22Rv1 (cell line): ENCODE measurements around the gene TNS3.

Source experiments
- CTCF ChIP-seq: fragments of 450-650 bp; IDR thresholded peaks from 2 replicates; pipeline ENCODE4 v1.5.1; 2017; ENCODE audit warnings: mild to moderate bottlenecking
- ZFX ChIP-seq: fragments of 450-650 bp; IDR thresholded peaks from 2 replicates; pipeline ENCODE4 v1.6.1; 2017; ENCODE audit warnings: antibody characterized with exemption, borderline replicate concordance

DNA sequence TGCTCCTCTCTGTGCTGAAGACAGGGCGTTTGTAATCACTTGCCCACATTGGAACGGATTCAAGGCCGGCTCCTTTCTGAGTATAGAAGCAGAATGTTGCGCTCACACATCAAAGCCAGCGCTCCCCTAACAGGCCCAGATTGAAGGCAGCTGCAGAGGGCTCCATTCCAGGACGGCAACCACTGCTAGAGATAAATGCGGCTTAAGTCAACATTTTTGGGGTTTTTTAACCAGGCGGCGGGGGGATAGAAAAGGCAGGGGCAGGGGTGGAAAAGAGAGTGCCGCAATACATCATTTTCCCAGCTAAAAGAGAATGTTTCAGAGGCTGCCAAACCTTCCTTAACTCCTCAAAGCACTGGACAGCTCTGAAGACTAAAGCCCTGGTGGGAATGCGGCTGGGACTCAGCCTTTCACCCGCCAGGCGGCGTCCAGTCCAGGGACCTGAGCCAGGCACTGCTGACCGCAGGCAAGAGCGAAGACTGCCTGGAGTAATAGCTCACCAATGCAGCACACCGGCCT, 189.6 kb downstream of the TNS3 start:
- no peak for TF ChIP-seq CTCF
- no peak for TF ChIP-seq ZFX
